Astrocyte (in vitro differentiated cells and primary cell): Measurements from ENCODE around the gene MET.

ENCODE experiments used
- EZH2 ChIP-seq: IDR thresholded peaks from 2 replicates; pipeline ENCODE4 v1.6.1; 2012; ENCODE audit warnings: mild to moderate bottlenecking, low read length, inconsistent platforms; ENCODE audit not compliant: insufficient read depth
- TF ChIP-seq, protein P1 (sequence below): IDR thresholded peaks from 2 replicates; pipeline ENCODE4 v1.5.1; 2011; ENCODE audit warnings: low read depth, mild to moderate bottlenecking, inconsistent platforms, low read length, moderate library complexity; ENCODE audit not compliant: insufficient read depth

DNA sequence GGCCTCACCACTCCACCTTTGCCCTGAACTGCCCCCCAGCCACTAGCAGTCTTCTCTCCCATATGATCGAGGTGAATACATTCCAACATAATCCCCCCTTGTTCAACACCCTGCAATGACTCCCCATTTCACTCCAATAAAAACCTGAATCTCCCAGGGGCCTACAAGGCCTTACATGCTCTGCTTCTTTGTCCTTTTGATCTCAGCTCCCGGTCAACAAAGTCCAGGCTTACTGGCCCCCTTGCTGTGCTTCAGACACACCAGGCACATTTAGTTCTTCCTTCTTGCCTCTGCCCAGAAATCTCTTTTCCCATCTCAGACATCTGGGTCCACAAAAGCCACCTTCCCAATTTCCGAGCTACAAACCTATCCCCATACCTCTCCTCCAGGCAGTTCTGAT is 14.0 kb downstream of the MET start:
- TF ChIP-seq, protein P1, sequence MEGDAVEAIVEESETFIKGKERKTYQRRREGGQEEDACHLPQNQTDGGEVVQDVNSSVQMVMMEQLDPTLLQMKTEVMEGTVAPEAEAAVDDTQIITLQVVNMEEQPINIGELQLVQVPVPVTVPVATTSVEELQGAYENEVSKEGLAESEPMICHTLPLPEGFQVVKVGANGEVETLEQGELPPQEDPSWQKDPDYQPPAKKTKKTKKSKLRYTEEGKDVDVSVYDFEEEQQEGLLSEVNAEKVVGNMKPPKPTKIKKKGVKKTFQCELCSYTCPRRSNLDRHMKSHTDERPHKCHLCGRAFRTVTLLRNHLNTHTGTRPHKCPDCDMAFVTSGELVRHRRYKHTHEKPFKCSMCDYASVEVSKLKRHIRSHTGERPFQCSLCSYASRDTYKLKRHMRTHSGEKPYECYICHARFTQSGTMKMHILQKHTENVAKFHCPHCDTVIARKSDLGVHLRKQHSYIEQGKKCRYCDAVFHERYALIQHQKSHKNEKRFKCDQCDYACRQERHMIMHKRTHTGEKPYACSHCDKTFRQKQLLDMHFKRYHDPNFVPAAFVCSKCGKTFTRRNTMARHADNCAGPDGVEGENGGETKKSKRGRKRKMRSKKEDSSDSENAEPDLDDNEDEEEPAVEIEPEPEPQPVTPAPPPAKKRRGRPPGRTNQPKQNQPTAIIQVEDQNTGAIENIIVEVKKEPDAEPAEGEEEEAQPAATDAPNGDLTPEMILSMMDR, result no peak
- no peak for TF ChIP-seq EZH2
